Right lung (tissue), 5 donors: Measurements from ENCODE around the gene NSD2. TPM values are rescaled to one million over a fixed set of nuclear protein-coding genes. Genes with fewer than 3 reads are reported as not detected.

Experiments used
- polyA plus RNA-seq, 5 donors: library from polyadenylated mRNA; unstranded; fragments of 120-200 nt; gene quantifications; one replicate each; pipeline versions ENCODE4 v1.2.1 to v1.2.3, GENCODE V29; 2013; ENCODE audit warnings: inconsistent platforms in 1 of 5, low replicate concordance in 1 of 5; ENCODE audit not compliant: insufficient read length in 5 of 5, insufficient read depth in 1 of 5

Gene NSD2
- polyA plus RNA-seq, 5 donors, result 56.4 to 96.7 (median 78.2) TPM

Other genes with a start within 250 kb of the NSD2 start
- gene FAM53A, start 187.1 kb upstream of the NSD2 start, polyA plus RNA-seq, result 1 to 10 TPM; 2.0 to 4.5 (median 2.2) TPM
- 10 to 100 TPM; 57.2 to 82.7 (median 68.3) TPM for gene SLBP, start 159.1 kb upstream of the NSD2 start, polyA plus RNA-seq
- 10 to 100 TPM; 21.2 to 29.6 (median 26.8) TPM for gene TMEM129, start 150.1 kb upstream of the NSD2 start, polyA plus RNA-seq
- gene TACC3, start 149.9 kb upstream of the NSD2 start, polyA plus RNA-seq, result 10 to 100 TPM; 38.7 to 66.4 (median 48.5) TPM
- 100 to 1,000 TPM in 3 of 5 donors, 10 to 100 TPM in 2; 66.2 to 154 (median 117) TPM for gene FGFR3, start 78.1 kb upstream of the NSD2 start, polyA plus RNA-seq
- 10 to 100 TPM; 13.9 to 27.4 (median 21.6) TPM for gene LETM1, start 15.2 kb upstream of the NSD2 start, polyA plus RNA-seq
- gene NELFA, start 137.6 kb downstream of the NSD2 start, polyA plus RNA-seq, result 10 to 100 TPM; 24.6 to 42.7 (median 33.8) TPM
- gene NAT8L, start 187.9 kb downstream of the NSD2 start, polyA plus RNA-seq, result 1 to 10 TPM; 2.8 to 7.7 (median 4.1) TPM